Coronary artery (tissue), 2 donors: Measurements from ENCODE around the gene GMEB2.
A peak's percentile ranks its signal among the peaks of the same experiment; 100 is the strongest.
"Not testable (repeated sequence)": the region's sequence is repeated elsewhere in the genome, so short reads cannot be mapped to it uniquely, and the experiment has no call there.

Experiments used
- DNase-seq: peaks from one replicate; pipeline ENCODE4 v3.0.0-alpha.2; 2017; ENCODE audit warnings: low spot score
- H3K27ac ChIP-seq, 2 donors: fragments of 200-600 bp; sonication (generic); one replicate each; pipeline ENCODE4 v1.5.1; 2016 to 2019
- H3K4me3 ChIP-seq: fragments of 200-600 bp; sonication (generic); 2 replicates; pipeline ENCODE4 v1.5.1; 2016; ENCODE audit warnings: mild to moderate bottlenecking, moderate library complexity
- CTCF ChIP-seq: fragments of 200-600 bp; sonication (generic); IDR thresholded peaks from one replicate; pipeline ENCODE4 v1.5.1; 2019; ENCODE audit warnings: antibody characterized with exemption

The GMEB2 gene

GRCh38 chr20:63572071-63572787 is 54.7 kb downstream of the GMEB2 start:
- TF ChIP-seq CTCF, result no peak
- Histone ChIP-seq H3K27ac (no peak overlapping the region), H3K4me3 (no peak overlapping the region)
- no peak for DNase-seq

DNA sequence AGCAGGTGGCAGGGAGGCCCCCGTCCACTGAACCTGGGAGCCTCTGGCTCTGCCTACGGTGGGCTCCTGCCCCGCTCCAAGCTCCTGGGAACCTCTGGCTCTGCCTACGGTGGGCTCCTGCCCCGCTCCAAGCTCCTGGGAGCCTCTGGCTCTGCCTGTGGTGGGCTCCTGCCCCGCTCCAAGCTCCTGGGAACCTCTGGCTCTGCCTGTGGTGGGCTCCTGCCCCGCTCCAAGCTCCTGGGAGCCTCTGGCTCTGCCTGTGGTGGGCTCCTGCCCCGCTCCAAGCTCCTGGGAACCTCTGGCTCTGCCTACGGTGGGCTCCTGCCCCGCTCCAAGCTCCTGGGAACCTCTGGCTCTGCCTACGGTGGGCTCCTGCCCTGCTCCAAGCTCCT is 55.8 kb downstream of the GMEB2 start:
- H3K27ac ChIP-seq, DNase-seq: not testable (repeated sequence)

GRCh38 chr20:63570281-63571086 is 56.4 kb downstream of the GMEB2 start:
- no peak for TF ChIP-seq CTCF
- no peak for DNase-seq
- H3K4me3 ChIP-seq, result no peak overlapping the region
- no peak overlapping the region for H3K27ac ChIP-seq

More for the DNA sequence above, 55.8 kb downstream of the GMEB2 start:
- not testable (repeated sequence) for H3K4me3 ChIP-seq

DNA sequence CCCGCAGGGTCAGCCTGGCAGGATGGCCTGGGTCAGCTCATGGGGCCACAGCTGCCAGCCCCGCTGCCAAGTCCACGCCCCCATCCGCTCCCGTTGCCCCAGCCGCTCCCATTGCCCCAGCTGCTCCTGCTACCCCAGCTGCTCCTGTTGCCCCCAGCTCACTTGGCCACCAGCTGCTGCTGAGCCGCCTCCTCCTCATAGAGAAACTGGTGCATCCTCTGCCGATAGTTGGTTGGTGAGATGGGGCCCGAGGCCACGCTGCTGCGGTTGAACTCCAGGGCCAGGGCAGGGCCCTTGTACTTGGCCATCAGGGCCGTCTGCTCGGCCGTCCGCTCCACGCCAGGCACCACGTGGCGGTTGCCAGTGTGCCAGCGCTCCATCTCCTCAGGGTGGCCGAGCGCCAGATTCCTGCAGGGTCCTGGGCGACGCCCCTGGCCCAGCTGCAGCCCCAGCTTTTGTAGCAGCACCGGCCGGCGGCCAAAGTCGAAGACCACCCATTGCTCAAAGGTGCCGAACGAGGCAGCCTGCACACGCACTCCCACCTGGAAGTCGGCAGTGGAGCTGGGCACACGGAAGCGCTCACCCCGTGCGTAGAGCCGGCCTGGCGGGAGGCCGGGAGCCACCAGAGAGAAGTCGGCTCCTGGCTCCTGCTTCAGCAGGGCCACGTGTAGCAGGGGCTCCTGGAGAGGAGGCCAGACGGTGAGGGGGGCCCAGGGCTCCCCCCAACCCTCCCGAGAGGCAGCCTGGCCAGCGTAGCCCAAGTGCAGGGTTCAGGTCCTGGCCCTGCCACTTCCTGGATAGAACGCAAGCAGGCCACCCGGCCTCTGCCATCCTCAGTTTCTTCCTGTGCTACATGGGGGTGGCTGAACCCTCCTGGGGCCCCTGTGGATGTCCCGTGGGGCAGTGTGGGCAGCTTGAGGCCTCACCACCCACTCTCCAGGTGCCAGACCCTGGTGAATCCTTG is 57.6 kb downstream of the GMEB2 start:
- DNase-seq, result no peak
- TF ChIP-seq CTCF, result no peak
- Histone ChIP-seq H3K4me3 (no peak overlapping the region), H3K27ac (no peak overlapping the region)

- no peak for TF ChIP-seq CTCF
- Histone ChIP-seq H3K4me3 (peak overlapping the region; percentile 30), H3K27ac (no peak overlapping the region)
- DNase-seq, result no peak
Measured at GRCh38 chr20:63568170-63568981, 58.5 kb downstream of the GMEB2 start.

DNA sequence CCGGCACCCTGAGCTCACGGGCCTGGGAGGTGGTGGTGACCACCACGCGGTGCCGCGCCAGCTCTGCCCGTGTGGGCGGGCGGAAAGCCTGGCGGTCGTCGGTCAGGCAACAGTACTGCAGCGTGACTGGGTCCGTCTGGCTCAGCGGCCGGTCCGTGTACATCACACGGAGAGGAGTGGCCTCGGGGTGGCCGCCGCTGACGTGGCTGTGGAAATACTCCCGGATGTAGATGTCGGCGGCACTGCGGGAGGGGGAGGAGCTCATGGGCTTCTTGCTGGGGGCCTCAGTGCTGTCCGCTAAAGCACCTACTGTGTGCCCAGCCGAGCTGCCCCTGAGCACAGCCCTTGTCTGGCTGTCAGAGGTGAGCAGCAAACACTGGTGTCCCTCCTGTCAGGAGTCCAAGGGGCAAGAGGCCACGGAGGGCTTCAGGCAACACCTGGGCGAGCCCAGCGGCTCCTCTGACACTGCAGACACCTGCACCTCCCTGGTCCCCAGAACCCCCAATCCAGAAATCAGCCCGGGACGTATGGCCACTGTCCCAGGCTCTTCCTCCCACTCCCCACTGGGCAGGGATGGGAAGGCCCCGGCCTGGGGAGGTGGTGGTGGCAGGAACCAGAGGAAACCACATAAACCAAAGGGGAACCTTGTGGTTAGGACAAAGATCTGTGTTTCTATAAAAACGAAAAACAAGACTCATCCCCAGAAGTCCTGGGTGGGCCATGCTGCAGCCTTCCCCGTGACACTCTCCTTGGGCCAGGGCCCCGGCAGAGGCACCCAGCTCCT is 59.3 kb downstream of the GMEB2 start:
- Histone ChIP-seq H3K27ac (no peak overlapping the region), H3K4me3 (peak overlapping the region; percentile 30)
- DNase-seq, result no peak
- no peak for TF ChIP-seq CTCF
